Hepatocyte (in vitro differentiated cells): ENCODE data around the gene OR2Y1. TPM values are rescaled to one million over a fixed set of nuclear protein-coding genes. Genes with fewer than 3 reads are reported as not detected.
"Not testable (repeated sequence)": the region's sequence is repeated elsewhere in the genome, so short reads cannot be mapped to it uniquely, and the experiment has no call there.

Source experiments
- DNase-seq: peaks from one replicate; pipeline ENCODE4 v3.0.0-alpha.2; 2016; ENCODE audit warnings: low spot score
- H2AFZ ChIP-seq: fragments of 200-600 bp; sonication (generic); 2 replicates; pipeline ENCODE4 v1.6.0; 2016; ENCODE audit warnings: antibody characterized with exemption, mild to moderate bottlenecking
- H3K27ac ChIP-seq: fragments of 200-600 bp; sonication (generic); 2 replicates; pipeline ENCODE4 v1.5.1; 2016; ENCODE audit warnings: mild to moderate bottlenecking
- H3K27me3 ChIP-seq: fragments of 200-600 bp; sonication (generic); 2 replicates; pipeline ENCODE4 v1.6.1; 2016
- H3K36me3 ChIP-seq: fragments of 200-600 bp; sonication (generic); replicated peaks from 2 replicates; pipeline ENCODE4 v1.5.1; 2016; ENCODE audit warnings: low read depth; ENCODE audit not compliant: insufficient read depth
- H3K4me1 ChIP-seq: fragments of 200-600 bp; sonication (generic); 2 replicates; pipeline ENCODE4 v1.5.1; 2016; ENCODE audit warnings: mild to moderate bottlenecking, moderate library complexity; ENCODE audit not compliant: insufficient read depth
- H3K4me2 ChIP-seq: fragments of 200-600 bp; sonication (generic); 2 replicates; pipeline ENCODE4 v1.6.0; 2016
- H3K4me3 ChIP-seq: fragments of 200-600 bp; sonication (generic); 2 replicates; pipeline ENCODE4 v1.5.1; 2016; ENCODE audit warnings: mild to moderate bottlenecking
- H3K79me2 ChIP-seq: fragments of 200-600 bp; sonication (generic); 2 replicates; pipeline ENCODE4 v1.6.0; 2017; ENCODE audit warnings: mild to moderate bottlenecking
- H3K9me2 ChIP-seq: fragments of 200-600 bp; sonication (generic); replicated peaks from 2 replicates; pipeline ENCODE4 v1.6.0; 2017; ENCODE audit warnings: mild to moderate bottlenecking; ENCODE audit not compliant: insufficient read depth
- H3K9me3 ChIP-seq: fragments of 200-600 bp; sonication (generic); 2 replicates; pipeline ENCODE4 v1.5.1; 2016; ENCODE audit warnings: low read depth, mild to moderate bottlenecking
- H4K20me1 ChIP-seq: fragments of 200-600 bp; sonication (generic); 2 replicates; pipeline ENCODE4 v1.6.0; 2016; ENCODE audit warnings: mild to moderate bottlenecking; ENCODE audit not compliant: insufficient read depth, poor library complexity, severe bottlenecking
- EZH2 ChIP-seq: fragments of 200-600 bp; sonication (generic); IDR thresholded peaks from 2 replicates; pipeline ENCODE4 v1.6.1; 2016; ENCODE audit warnings: antibody characterized with exemption, mild to moderate bottlenecking, borderline replicate concordance
- EZH2phosphoT487 ChIP-seq: fragments of 200-600 bp; sonication (generic); IDR thresholded peaks from one replicate; pipeline ENCODE4 v1.6.1; 2018; ENCODE audit warnings: antibody characterized with exemption, mild to moderate bottlenecking, low read depth, moderate library complexity; ENCODE audit not compliant: unreplicated experiment, severe bottlenecking
- WGBS: methylation state at CpG from one replicate; pipeline ENCODE4 v1.1.6; 2016; ENCODE audit warnings: low lambda C conversion rate; ENCODE audit errors: missing lambda C conversion rate; 5-methylcytosine and 5-hydroxymethylcytosine counted together
- polyA plus RNA-seq: library from polyadenylated mRNA; unstranded; fragments of >200 nt; fragmentation: Nextera tagmentation; extraction: Ambion mirVana; gene quantifications from 2 replicates; pipeline ENCODE4 v1.2.1, GENCODE V29; 2016
- total RNA-seq: library from RNA; depleted of rRNA; stranded (reverse); fragments of >200 nt; gene quantifications from 2 replicates; pipeline ENCODE4 v1.2.3, GENCODE V29; 2014
- TF ChIP-seq, protein P1 (sequence below): fragments of 200-600 bp; sonication (generic); IDR thresholded peaks from 2 replicates; pipeline ENCODE4 v1.5.1; 2016; ENCODE audit warnings: antibody characterized with exemption, mild to moderate bottlenecking; ENCODE audit not compliant: poor library complexity

Gene OR2Y1
- total and polyA plus RNA-seq, 2 experiments from 2014 or later, result not detected

DNA sequence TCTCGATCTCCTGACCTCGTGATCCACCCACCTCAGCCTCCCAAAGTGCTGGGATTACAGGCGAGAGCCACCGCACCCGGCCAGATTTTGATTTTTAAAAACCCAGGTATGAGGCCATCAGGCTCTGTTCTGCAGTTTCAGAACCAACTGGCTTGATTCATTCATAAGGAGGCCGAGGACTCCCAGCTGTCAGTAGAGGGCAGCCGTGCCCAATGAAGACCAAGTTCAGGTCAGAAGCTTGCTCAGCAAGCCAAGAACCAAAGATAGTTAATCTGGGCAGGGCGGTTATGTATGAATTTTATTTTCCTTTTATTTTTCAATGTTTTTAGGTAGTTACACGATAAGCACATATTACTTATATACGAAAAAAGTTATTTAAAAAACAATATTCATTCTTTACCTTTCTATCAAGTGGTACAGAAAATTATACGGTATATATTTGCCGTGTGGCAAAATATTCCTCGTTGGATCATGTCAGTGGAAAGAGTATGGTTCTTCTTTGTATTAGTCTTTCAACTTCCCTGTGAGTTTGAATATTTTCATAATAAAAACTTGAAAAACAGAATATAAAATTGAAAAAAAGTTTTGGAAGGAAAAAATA, 44.7 kb upstream of the OR2Y1 start:
- H3K9me3 ChIP-seq, result no peaks in the 10 kb centered on the region
- no peaks in the 10 kb centered on the region for H4K20me1 ChIP-seq
- H3K27me3 ChIP-seq, result peaks cover 4% of the 10 kb centered on the region
- 43% methylated on average over 13 of the region's 13 CpGs for WGBS
- no peak overlapping the region for H3K4me3 ChIP-seq
- peak overlapping the region; percentile 89 for H3K27ac ChIP-seq
- H3K4me1 ChIP-seq, result peaks cover 27% of the 10 kb centered on the region
- H3K4me2 ChIP-seq, result no peak overlapping the region
- TF ChIP-seq, protein P1, sequence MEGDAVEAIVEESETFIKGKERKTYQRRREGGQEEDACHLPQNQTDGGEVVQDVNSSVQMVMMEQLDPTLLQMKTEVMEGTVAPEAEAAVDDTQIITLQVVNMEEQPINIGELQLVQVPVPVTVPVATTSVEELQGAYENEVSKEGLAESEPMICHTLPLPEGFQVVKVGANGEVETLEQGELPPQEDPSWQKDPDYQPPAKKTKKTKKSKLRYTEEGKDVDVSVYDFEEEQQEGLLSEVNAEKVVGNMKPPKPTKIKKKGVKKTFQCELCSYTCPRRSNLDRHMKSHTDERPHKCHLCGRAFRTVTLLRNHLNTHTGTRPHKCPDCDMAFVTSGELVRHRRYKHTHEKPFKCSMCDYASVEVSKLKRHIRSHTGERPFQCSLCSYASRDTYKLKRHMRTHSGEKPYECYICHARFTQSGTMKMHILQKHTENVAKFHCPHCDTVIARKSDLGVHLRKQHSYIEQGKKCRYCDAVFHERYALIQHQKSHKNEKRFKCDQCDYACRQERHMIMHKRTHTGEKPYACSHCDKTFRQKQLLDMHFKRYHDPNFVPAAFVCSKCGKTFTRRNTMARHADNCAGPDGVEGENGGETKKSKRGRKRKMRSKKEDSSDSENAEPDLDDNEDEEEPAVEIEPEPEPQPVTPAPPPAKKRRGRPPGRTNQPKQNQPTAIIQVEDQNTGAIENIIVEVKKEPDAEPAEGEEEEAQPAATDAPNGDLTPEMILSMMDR, result peak; percentile 93
- no peak for TF ChIP-seq EZH2phosphoT487
- H3K36me3 ChIP-seq, result no peaks in the 10 kb centered on the region
- no peaks in the 10 kb centered on the region for H3K9me2 ChIP-seq
- DNase-seq, result peak; percentile 87
- peaks cover 2% of the 10 kb centered on the region for H3K79me2 ChIP-seq
- H2AFZ ChIP-seq, result no peak overlapping the region

DNA sequence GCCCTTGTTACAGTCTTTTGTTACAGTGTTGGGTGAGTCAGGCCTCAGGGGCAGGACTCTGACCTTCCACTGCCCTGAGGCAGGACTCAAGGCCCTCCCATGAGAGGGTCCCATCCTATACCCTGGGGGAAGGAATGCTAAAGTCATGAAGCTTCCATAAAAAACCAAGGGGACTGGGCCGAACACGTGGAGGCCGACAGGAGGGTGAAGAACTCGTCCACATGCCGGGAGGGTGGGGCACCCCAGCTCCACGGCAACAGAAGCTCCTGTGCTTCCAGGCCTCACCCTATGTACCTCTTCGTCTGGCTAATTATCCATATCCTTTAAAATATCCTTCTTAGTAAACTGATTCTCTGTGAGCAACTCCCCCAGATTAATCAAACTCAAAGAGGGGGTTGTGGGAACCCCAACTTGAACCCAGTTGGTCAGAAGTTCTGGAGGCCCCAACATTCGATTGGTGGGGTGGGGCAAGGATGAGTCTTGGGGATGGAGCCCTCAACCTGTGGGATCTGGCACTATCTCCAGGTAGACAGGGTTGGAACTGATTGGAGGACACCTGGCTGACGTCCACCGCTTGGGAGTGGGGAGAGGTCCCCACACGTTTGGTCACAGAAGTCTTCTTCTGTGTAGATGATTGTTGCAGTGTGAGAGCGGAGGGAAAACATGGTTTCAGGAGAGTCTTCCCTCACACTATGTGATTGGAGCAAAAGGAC, 43.6 kb upstream of the OR2Y1 start:
- no peak for DNase-seq
- Histone ChIP-seq H3K4me2 (no peak overlapping the region), H3K9me2 (no peaks in the 10 kb centered on the region), H2AFZ (no peak overlapping the region), H3K4me1 (peaks cover 27% of the 10 kb centered on the region), H3K79me2 (no peaks in the 10 kb centered on the region), H3K36me3 (no peaks in the 10 kb centered on the region), H3K9me3 (no peaks in the 10 kb centered on the region), H3K27me3 (peaks cover 4% of the 10 kb centered on the region), H4K20me1 (no peaks in the 10 kb centered on the region), H3K27ac (no peak overlapping the region), H3K4me3 (no peak overlapping the region)
- WGBS, result 88% methylated on average over 12 of the region's 12 CpGs
- TF ChIP-seq EZH2, result no peak

DNA sequence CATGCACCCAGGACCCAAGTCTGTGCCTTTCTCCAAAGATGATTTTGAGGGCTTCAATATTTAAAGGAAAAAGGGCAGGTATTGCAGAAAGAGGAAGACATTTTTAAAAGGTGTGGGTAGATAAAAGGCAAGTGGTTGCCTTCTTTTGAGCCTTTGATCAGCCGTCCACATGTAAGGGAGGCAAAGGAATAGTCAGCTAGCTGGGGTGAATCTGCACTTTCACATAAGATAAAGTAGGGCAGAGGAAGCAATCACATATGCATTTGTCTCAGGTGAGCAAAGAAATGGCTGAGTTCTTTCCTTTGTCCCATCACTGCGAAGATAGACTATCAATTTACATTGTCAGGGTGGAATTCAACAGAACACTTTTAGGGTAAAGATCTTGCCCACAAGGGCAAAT, 42.9 kb upstream of the OR2Y1 start:
- TF ChIP-seq, protein P1, result no peak
- no peak for TF ChIP-seq EZH2
- no peak for TF ChIP-seq EZH2phosphoT487
- no peaks in the 10 kb centered on the region for H3K9me3 ChIP-seq
- 86% methylated on average over 2 of the region's 2 CpGs for WGBS
- no peaks in the 10 kb centered on the region for H4K20me1 ChIP-seq
- DNase-seq, result no peak
- H3K79me2 ChIP-seq, result no peaks in the 10 kb centered on the region
- H3K27ac ChIP-seq, result no peak overlapping the region
- no peaks in the 10 kb centered on the region for H3K9me2 ChIP-seq
- peaks cover 4% of the 10 kb centered on the region for H3K27me3 ChIP-seq
- H3K4me3 ChIP-seq, result no peak overlapping the region
- H3K4me1 ChIP-seq, result peaks cover 27% of the 10 kb centered on the region
- no peaks in the 10 kb centered on the region for H3K36me3 ChIP-seq
- no peak overlapping the region for H2AFZ ChIP-seq
- no peak overlapping the region for H3K4me2 ChIP-seq

DNA sequence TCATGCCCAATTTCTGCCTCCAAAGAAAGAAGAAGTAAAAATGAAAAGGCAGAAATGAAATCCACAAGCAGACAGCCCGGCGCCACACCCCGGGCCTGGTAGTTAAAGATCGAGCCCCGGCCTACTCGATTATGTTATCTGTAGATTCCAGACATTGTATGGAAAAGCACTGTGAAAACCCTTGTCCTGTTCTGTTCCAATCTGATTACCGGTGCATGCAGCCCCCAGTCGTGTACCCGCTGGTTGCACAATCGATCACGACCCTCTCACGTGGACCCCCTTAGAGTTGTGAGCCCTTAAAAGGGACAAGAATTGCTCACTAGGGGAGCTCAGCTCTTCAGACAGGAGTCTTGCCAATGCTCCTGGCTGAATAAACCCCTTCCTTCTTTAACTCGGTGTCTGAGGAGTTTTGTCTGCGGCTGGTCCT, 42.1 kb upstream of the OR2Y1 start:
- not testable (repeated sequence) for H3K4me2 ChIP-seq, H3K9me3 ChIP-seq, H2AFZ ChIP-seq, H3K27me3 ChIP-seq, H3K4me3 ChIP-seq, H4K20me1 ChIP-seq, DNase-seq, H3K27ac ChIP-seq, H3K36me3 ChIP-seq, H3K79me2 ChIP-seq, H3K9me2 ChIP-seq
- WGBS, result 90% methylated on average over 14 of the region's 14 CpGs
- peaks cover 22% of the 10 kb centered on the region for H3K4me1 ChIP-seq
